GM12878 (cell line): ENCODE data around the gene URI1. TPM values are rescaled to one million over a fixed set of nuclear protein-coding genes. Genes with fewer than 3 reads are reported as not detected.

Experiments used
- ATAC-seq: fragments of 200-7000 bp; cut with Tn5 transposase; 3 replicates; pipeline ENCODE4 v1.9.1; 2020; ENCODE audit warnings: mild to moderate bottlenecking, moderate library complexity
- BruUV-seq: library from RNA; stranded (reverse); fragments of 400-500 nt; replicated peaks from 2 replicates; lab custom pipeline; 2021; lab: Mats Ljungman, UMichigan
- CTCF ChIA-PET: fragments of 300-600 bp; sonication (Branson Sonifier 250); formaldehyde crosslinking; extraction: SDS; loops from one replicate; lab custom pipeline; 2021; ENCODE audit warnings: inconsistent platforms; lab: Yijun Ruan, JAX
- POLR2A ChIA-PET: fragments of 350-600 bp; formaldehyde crosslinking; extraction: SDS; loops from one replicate; lab custom pipeline; 2021; ENCODE audit warnings: inconsistent platforms; lab: Charles Lee
- RAD21 ChIA-PET: fragments of 300-600 bp; sonication (Branson Sonifier 250); formaldehyde crosslinking; loops from one replicate; lab custom pipeline; 2023; ENCODE audit warnings: antibody characterized with exemption; ENCODE audit not compliant: unreplicated experiment; lab: Charles Lee
- SMC1A ChIA-PET: fragments of 300-600 bp; sonication (Branson Sonifier 250); formaldehyde crosslinking; loops from one replicate; lab custom pipeline; 2023; ENCODE audit not compliant: unreplicated experiment, uncharacterized antibody; lab: Charles Lee
- DNase-seq: peaks from one replicate; pipeline ENCODE4 v3.0.0-alpha.2; 2011; ENCODE audit warnings: low read depth, low spot score
- FAIRE-seq: peaks from 3 replicates; lab custom pipeline; 2011; peaks lifted over from hg19 to GRCh38; lab: Jason Lieb, UNC
- H2AFZ ChIP-seq: 2 replicates; pipeline ENCODE4 v1.6.0; 2011; ENCODE audit warnings: low read depth, low read length, control low read depth; ENCODE audit not compliant: control insufficient read depth
- H3K27ac ChIP-seq: 2 replicates; pipeline ENCODE4 v1.5.1; 2011; ENCODE audit warnings: control low read depth; ENCODE audit not compliant: control insufficient read depth, insufficient read depth
- H3K27me3 ChIP-seq, 2 experiments: replicated peaks in 1 of 2; 2 replicates each; pipeline versions ENCODE4 v1.6.0 to v1.6.1; 2011; ENCODE audit warnings: low read length in 1 of 2; ENCODE audit not compliant: control insufficient read depth in 2 of 2, insufficient read depth in 2 of 2
- H3K36me3 ChIP-seq, 2 experiments: 2 replicates each; pipeline ENCODE4 v1.5.1; 2011; ENCODE audit warnings: low read length in 1 of 2; ENCODE audit not compliant: control insufficient read depth in 2 of 2, insufficient read depth in 2 of 2
- H3K4me1 ChIP-seq: 2 replicates; pipeline ENCODE4 v1.6.1; 2011; ENCODE audit warnings: mild to moderate bottlenecking, low read length, moderate library complexity, mixed read lengths; ENCODE audit not compliant: control insufficient read depth, insufficient read depth
- H3K4me2 ChIP-seq: 2 replicates; pipeline ENCODE4 v1.6.0; 2011; ENCODE audit warnings: control low read depth; ENCODE audit not compliant: control insufficient read depth, insufficient read depth
- H3K4me3 ChIP-seq: fragments of 200-600 bp; sonication (generic); 2 replicates; pipeline ENCODE4 v1.5.1; 2016
- H3K79me2 ChIP-seq: 2 replicates; pipeline ENCODE4 v1.6.0; 2011; ENCODE audit warnings: low read length; ENCODE audit not compliant: control insufficient read depth, insufficient read depth
- H3K9ac ChIP-seq: 2 replicates; pipeline ENCODE4 v1.8.0; 2011; ENCODE audit warnings: low read length, control low read depth, mixed read lengths; ENCODE audit not compliant: control insufficient read depth, insufficient read depth
- H3K9me3 ChIP-seq: replicated peaks from 3 replicates; pipeline ENCODE4 v1.5.1; 2011; ENCODE audit warnings: mild to moderate bottlenecking, low read length; ENCODE audit not compliant: control insufficient read depth, insufficient read depth
- H4K20me1 ChIP-seq: 2 replicates; pipeline ENCODE4 v1.6.0; 2011; ENCODE audit not compliant: control insufficient read depth, insufficient read depth
- CHD4 ChIP-seq: fragments of 200-600 bp; sonication (generic); IDR thresholded peaks from 2 replicates; pipeline ENCODE4 v1.6.1; 2016; ENCODE audit warnings: mild to moderate bottlenecking
- GATAD2B ChIP-seq: fragments of 450-650 bp; conservative IDR thresholded peaks from 2 replicates; pipeline ENCODE4 v1.6.1; 2017; ENCODE audit warnings: low read depth, mild to moderate bottlenecking, moderate library complexity
- KAT2A ChIP-seq: conservative IDR thresholded peaks from 2 replicates; pipeline ENCODE4 v1.6.1; 2011; ENCODE audit warnings: low read depth, low read length; ENCODE audit not compliant: control insufficient read depth
- TCF12 ChIP-seq: IDR thresholded peaks from 2 replicates; pipeline ENCODE4 v1.6.1; 2011; ENCODE audit warnings: low read depth, mild to moderate bottlenecking, low read length
- TCF7 ChIP-seq: IDR thresholded peaks from 2 replicates; pipeline ENCODE4 v1.6.1; 2014; ENCODE audit warnings: antibody characterized with exemption, borderline replicate concordance
- ZBED1 ChIP-seq: IDR thresholded peaks from 2 replicates; pipeline ENCODE4 v1.6.1; 2016; ENCODE audit warnings: borderline replicate concordance
- ZNF622 ChIP-seq: fragments of 450-650 bp; IDR thresholded peaks from 2 replicates; pipeline ENCODE4 v1.6.1; 2017; ENCODE audit warnings: mild to moderate bottlenecking, inconsistent platforms
- WGBS: methylation state at CpG from one replicate; pipeline ENCODE4 v1.1.6; 2016; ENCODE audit warnings: low lambda C conversion rate; ENCODE audit not compliant: insufficient replicate concordance, insufficient coverage; ENCODE audit errors: missing lambda C conversion rate; 5-methylcytosine and 5-hydroxymethylcytosine counted together
- in situ Hi-C: fragments of 300-500 bp; cut with MboI; formaldehyde crosslinking; loops from 9 replicates; pipeline ENCODE4 v1.14.3; 2018; ENCODE audit warnings: mixed read lengths
- intact Hi-C: fragments of 100-400 bp; cut with micrococcal nuclease; formaldehyde crosslinking; loops from one replicate; pipeline ENCODE4 v1.14.2; 2022; ENCODE audit not compliant: unreplicated experiment
- polyA plus RNA-seq, 11 experiments: library from polyadenylated mRNA; depleted of rRNA in 4 of 11; unstranded in 6 of 11; stranded (reverse) in 5 of 11; fragments of >200 nt; fragmentation: Nextera tagmentation in 4 of 11; fragmentation: Illumina TruSeq in 1 of 11; extraction: Ambion mirVana in 4 of 11; extraction: Trizol in 1 of 11; gene quantifications; 1 replicate in 1 of 11; 2 replicates in 10 of 11; pipeline versions ENCODE4 v1.2.1 to v1.2.3, GENCODE V29; 2011 to 2016; ENCODE audit warnings: inconsistent platforms in 2 of 11, missing spikeins in 2 of 11, low read depth in 1 of 11
- total RNA-seq, 4 experiments: library from RNA; depleted of rRNA in 3 of 4; stranded (reverse); fragments of >200 nt in 3 of 4; fragmentation: Illumina TruSeq in 1 of 4; extraction: Trizol in 1 of 4; gene quantifications; 2 replicates each; pipeline versions ENCODE4 v1.2.1 to v1.2.3, GENCODE V29; 2013 to 2021
- TF ChIP-seq, protein P1 (sequence below): IDR thresholded peaks from 2 replicates; pipeline ENCODE4 v1.6.1; 2012; ENCODE audit warnings: improper control_type of control experiment, low read depth, low read length; ENCODE audit not compliant: insufficient replicate concordance
- TF ChIP-seq, protein P2 (sequence below), 3 experiments: IDR thresholded peaks in 2 of 3; conservative IDR thresholded peaks in 1 of 3; 2 replicates each; pipeline ENCODE4 v1.5.1; 2011; ENCODE audit warnings: low read depth in 3 of 3, low read length in 3 of 3, mild to moderate bottlenecking in 3 of 3, control low read depth in 2 of 3, moderate library complexity in 2 of 3, inconsistent platforms in 1 of 3, mixed read lengths in 1 of 3; ENCODE audit not compliant: control insufficient read depth in 2 of 3, insufficient read depth in 1 of 3; ENCODE audit errors: extremely low read depth in 1 of 3

The URI1 gene
- total and polyA plus RNA-seq, 10 of the 15 experiments (the other 5 are each of a cell fraction or from before 2014, with no cell fraction given) = 15.2 to 94.2 (median 47.9) TPM

DNA sequence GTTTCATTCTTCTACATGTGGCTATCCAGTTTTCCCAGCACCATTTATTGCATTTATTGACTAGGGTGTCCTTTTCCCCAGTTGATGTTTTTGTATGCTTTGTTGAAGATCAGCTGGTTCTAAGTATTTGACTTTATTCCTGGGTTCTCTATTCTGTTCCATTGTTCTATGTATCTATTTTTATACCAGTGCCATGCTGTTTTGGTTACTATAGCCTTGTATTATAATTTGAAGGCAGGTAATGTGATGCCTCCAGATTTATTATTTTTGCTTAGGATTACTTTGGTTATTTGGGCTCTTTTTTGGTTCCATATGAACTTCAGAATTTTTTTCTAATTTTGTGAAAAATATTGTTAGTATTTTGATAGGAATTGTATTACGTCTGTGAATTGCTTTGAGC lies 80.6 kb downstream of the URI1 start:
- peaks cover 2% of the 10 kb centered on the region for H3K4me1 ChIP-seq
- no peak overlapping the region for H2AFZ ChIP-seq
- no peaks in the 10 kb centered on the region for H4K20me1 ChIP-seq
- in situ Hi-C loops = no loop called here
- RAD21 ChIA-PET = no interaction called here
- no peak for FAIRE-seq
- ATAC-seq = no peak
- no peak for TF ChIP-seq ZBED1
- no peak for TF ChIP-seq TCF12
- TF ChIP-seq, protein P1, sequence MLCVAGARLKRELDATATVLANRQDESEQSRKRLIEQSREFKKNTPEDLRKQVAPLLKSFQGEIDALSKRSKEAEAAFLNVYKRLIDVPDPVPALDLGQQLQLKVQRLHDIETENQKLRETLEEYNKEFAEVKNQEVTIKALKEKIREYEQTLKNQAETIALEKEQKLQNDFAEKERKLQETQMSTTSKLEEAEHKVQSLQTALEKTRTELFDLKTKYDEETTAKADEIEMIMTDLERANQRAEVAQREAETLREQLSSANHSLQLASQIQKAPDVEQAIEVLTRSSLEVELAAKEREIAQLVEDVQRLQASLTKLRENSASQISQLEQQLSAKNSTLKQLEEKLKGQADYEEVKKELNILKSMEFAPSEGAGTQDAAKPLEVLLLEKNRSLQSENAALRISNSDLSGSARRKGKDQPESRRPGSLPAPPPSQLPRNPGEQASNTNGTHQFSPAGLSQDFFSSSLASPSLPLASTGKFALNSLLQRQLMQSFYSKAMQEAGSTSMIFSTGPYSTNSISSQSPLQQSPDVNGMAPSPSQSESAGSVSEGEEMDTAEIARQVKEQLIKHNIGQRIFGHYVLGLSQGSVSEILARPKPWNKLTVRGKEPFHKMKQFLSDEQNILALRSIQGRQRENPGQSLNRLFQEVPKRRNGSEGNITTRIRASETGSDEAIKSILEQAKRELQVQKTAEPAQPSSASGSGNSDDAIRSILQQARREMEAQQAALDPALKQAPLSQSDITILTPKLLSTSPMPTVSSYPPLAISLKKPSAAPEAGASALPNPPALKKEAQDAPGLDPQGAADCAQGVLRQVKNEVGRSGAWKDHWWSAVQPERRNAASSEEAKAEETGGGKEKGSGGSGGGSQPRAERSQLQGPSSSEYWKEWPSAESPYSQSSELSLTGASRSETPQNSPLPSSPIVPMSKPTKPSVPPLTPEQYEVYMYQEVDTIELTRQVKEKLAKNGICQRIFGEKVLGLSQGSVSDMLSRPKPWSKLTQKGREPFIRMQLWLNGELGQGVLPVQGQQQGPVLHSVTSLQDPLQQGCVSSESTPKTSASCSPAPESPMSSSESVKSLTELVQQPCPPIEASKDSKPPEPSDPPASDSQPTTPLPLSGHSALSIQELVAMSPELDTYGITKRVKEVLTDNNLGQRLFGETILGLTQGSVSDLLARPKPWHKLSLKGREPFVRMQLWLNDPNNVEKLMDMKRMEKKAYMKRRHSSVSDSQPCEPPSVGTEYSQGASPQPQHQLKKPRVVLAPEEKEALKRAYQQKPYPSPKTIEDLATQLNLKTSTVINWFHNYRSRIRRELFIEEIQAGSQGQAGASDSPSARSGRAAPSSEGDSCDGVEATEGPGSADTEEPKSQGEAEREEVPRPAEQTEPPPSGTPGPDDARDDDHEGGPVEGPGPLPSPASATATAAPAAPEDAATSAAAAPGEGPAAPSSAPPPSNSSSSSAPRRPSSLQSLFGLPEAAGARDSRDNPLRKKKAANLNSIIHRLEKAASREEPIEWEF = no peak
- no peak for TF ChIP-seq KAT2A
- TF ChIP-seq, protein P2, sequence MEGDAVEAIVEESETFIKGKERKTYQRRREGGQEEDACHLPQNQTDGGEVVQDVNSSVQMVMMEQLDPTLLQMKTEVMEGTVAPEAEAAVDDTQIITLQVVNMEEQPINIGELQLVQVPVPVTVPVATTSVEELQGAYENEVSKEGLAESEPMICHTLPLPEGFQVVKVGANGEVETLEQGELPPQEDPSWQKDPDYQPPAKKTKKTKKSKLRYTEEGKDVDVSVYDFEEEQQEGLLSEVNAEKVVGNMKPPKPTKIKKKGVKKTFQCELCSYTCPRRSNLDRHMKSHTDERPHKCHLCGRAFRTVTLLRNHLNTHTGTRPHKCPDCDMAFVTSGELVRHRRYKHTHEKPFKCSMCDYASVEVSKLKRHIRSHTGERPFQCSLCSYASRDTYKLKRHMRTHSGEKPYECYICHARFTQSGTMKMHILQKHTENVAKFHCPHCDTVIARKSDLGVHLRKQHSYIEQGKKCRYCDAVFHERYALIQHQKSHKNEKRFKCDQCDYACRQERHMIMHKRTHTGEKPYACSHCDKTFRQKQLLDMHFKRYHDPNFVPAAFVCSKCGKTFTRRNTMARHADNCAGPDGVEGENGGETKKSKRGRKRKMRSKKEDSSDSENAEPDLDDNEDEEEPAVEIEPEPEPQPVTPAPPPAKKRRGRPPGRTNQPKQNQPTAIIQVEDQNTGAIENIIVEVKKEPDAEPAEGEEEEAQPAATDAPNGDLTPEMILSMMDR (IDR thresholded peaks at IDR 0.05 in 2 of 3, conservative IDR thresholded peaks at IDR 0.05 in 1 of 3; ENCODE audit: control insufficient read depth in 2 of 3, extremely low read depth in 1 of 3, insufficient read depth in 1 of 3, low read depth in 3 of 3, low read length in 3 of 3) = no peak
- TF ChIP-seq ZNF622 = no peak
- no peak for TF ChIP-seq GATAD2B
- no peak for TF ChIP-seq TCF7
- no peak for TF ChIP-seq CHD4
- intact Hi-C loops = no loop called here
- WGBS = 95% methylated on average over 1 of the region's 1 CpG
- BruUV-seq = no TSS peak
- H3K79me2 ChIP-seq = no peaks in the 10 kb centered on the region
- H3K27ac ChIP-seq = no peak overlapping the region
- no peaks in the 10 kb centered on the region; a peak in 1 of 4 replicates for H3K36me3 ChIP-seq
- H3K9me3 ChIP-seq = no peaks in the 10 kb centered on the region; the same call in 1 of the 3 replicates
- CTCF ChIA-PET = no interaction called here
- POLR2A ChIA-PET = no interaction called here
- H3K9ac ChIP-seq = no peak overlapping the region
- SMC1A ChIA-PET = no interaction called here
- H3K27me3 ChIP-seq = no peaks in the 10 kb centered on the region
- no peak for DNase-seq
- no peak overlapping the region for H3K4me2 ChIP-seq
- H3K4me3 ChIP-seq = no peak overlapping the region
